Left lung (tissue), 10 donors: Measurements from ENCODE around the gene PMPCA. TPM values are rescaled to one million over a fixed set of nuclear protein-coding genes. Genes with fewer than 3 reads are reported as not detected.

Experiments used
- ATAC-seq: fragments of 200-7000 bp; cut with Tn5 transposase; one replicate; pipeline ENCODE4 v1.9.1; 2020; ENCODE audit warnings: moderate library complexity
- DNase-seq, 4 donors: peaks; one replicate each; pipeline ENCODE4 v3.0.0-alpha.2; 2013 to 2020
- H3K27ac ChIP-seq, 2 donors: fragments of 200-600 bp; sonication (generic) in 1 of 2; one replicate each; pipeline versions ENCODE4 v1.5.0 to v1.8.0; 2020 to 2021
- H3K27me3 ChIP-seq, 2 donors: fragments of 200-600 bp; sonication (generic) in 1 of 2; one replicate each; pipeline versions ENCODE4 v1.5.0 to v1.8.0; 2020 to 2021
- H3K36me3 ChIP-seq, 2 donors: fragments of 200-600 bp; sonication (generic) in 1 of 2; one replicate each; pipeline versions ENCODE4 v1.5.0 to v1.8.0; 2020 to 2021
- H3K4me1 ChIP-seq, 2 donors: fragments of 200-600 bp; one replicate each; pipeline ENCODE4 v1.8.0; 2021
- H3K4me3 ChIP-seq, 2 donors: fragments of 200-600 bp; sonication (generic) in 1 of 2; one replicate each; pipeline versions ENCODE4 v1.5.0 to v1.8.0; 2020 to 2021; ENCODE audit warnings: mild to moderate bottlenecking in 1 of 2
- H3K9me3 ChIP-seq, 2 donors: fragments of 200-600 bp; sonication (generic) in 1 of 2; one replicate each; pipeline versions ENCODE4 v1.5.0 to v1.8.0; 2020 to 2021
- CTCF ChIP-seq, 2 donors: fragments of 200-600 bp; sonication (generic) in 1 of 2; IDR thresholded peaks; one replicate each; pipeline versions ENCODE4 v1.5.0 to v1.8.0; 2021; ENCODE audit warnings: antibody characterized with exemption in 2 of 2
- intact Hi-C, 2 donors: fragments of 100-400 bp; cut with DNase I; formaldehyde crosslinking; loops; one replicate each; pipeline versions ENCODE4 v1.11.2 to v1.14.2; 2022
- polyA plus RNA-seq, 6 donors: library from polyadenylated mRNA; unstranded; fragments of 120-200 nt; gene quantifications; one replicate each; pipeline ENCODE4 v1.2.1, GENCODE V29; 2013; ENCODE audit not compliant: insufficient read length in 6 of 6
- total RNA-seq, 2 donors: library from RNA; stranded (reverse); fragmentation: NEBNext Ultra II Directional; extraction: Animal tissue kit (Norgen Biotek cat#: 25700); gene quantifications; one replicate each; pipeline ENCODE4 v1.2.1, GENCODE V29; 2021
- donor health status: DM: no; HTN: yes; CAD: no.
- donor health status: DM: no; HTN: no; CAD: no.

PMPCA gene
- total and polyA plus RNA-seq, 8 donors = 44.7 to 59.5 (median 53.1) TPM

GRCh38 chr9:136370687-136371532 is 39.5 kb upstream of the PMPCA start:
- DNase-seq = no peak
- intact Hi-C loops = no loop called here
- H3K36me3 ChIP-seq = peaks cover 0 to 34% of the 10 kb centered on the region in 2 donors

GRCh38 chr9:136371533-136371880 is 39.0 kb upstream of the PMPCA start:
- H3K4me1 ChIP-seq = peaks cover 11 to 24% of the 10 kb centered on the region in 2 donors
- TF ChIP-seq CTCF (IDR thresholded peaks at IDR 0.05) = no peak
- H3K9me3 ChIP-seq = no peaks in the 10 kb centered on the region
- no peak for DNase-seq
- H3K4me3 ChIP-seq = no peak overlapping the region
- intact Hi-C loops = no loop called here
- H3K27ac ChIP-seq = no peak overlapping the region
- no peaks in the 10 kb centered on the region for H3K27me3 ChIP-seq
- ATAC-seq = no peak
- peaks cover 0 to 37% of the 10 kb centered on the region in 2 donors for H3K36me3 ChIP-seq

More at GRCh38 chr9:136370687-136371532, 39.5 kb upstream of the PMPCA start:
- no peak for ATAC-seq
- TF ChIP-seq CTCF (IDR thresholded peaks at IDR 0.05) = no peak
- Histone ChIP-seq H3K27me3 (no peaks in the 10 kb centered on the region), H3K9me3 (no peaks in the 10 kb centered on the region), H3K4me3 (no peak overlapping the region), H3K4me1 (peaks cover 11 to 30% of the 10 kb centered on the region in 2 donors), H3K27ac (no peak overlapping the region)

GRCh38 chr9:136372006-136372405 is 38.5 kb upstream of the PMPCA start:
- DNase-seq (no peak), ATAC-seq (no peak)
- peak overlapping the region in 1 of 2 donors; percentile 82 for H3K27ac ChIP-seq

GRCh38 chr9:136372561-136373299 is 37.7 kb upstream of the PMPCA start:
- no peak for TF ChIP-seq CTCF (IDR thresholded peaks at IDR 0.05)
- Histone ChIP-seq H3K27me3 (no peaks in the 10 kb centered on the region), H3K27ac (peak overlapping the region; percentile 39 to 82), H3K9me3 (no peaks in the 10 kb centered on the region), H3K4me1 (peaks cover 11 to 23% of the 10 kb centered on the region in 2 donors), H3K4me3 (peak overlapping the region; percentile 21 to 50), H3K36me3 (peaks cover 0 to 40% of the 10 kb centered on the region in 2 donors)
- intact Hi-C loops = no loop called here
- peak; percentile 83 for ATAC-seq
- DNase-seq = peak; percentile 43 to 93 (median 80)

More at GRCh38 chr9:136372006-136372405, 38.5 kb upstream of the PMPCA start:
- Histone ChIP-seq H3K4me1 (peaks cover 11 to 23% of the 10 kb centered on the region in 2 donors), H3K27me3 (no peaks in the 10 kb centered on the region), H3K4me3 (peak overlapping the region in 1 of 2 donors; percentile 50), H3K36me3 (peaks cover 0 to 37% of the 10 kb centered on the region in 2 donors), H3K9me3 (no peaks in the 10 kb centered on the region)
- TF ChIP-seq CTCF (IDR thresholded peaks at IDR 0.05) = no peak
- intact Hi-C loops = no loop called here
